NCI-H1436 treated with DMSO at 0.1 percent for 48 hours (cell line): Measurements from ENCODE around the gene SYNJ2.
"Not testable (repeated sequence)": the region's sequence is repeated elsewhere in the genome, so short reads cannot be mapped to it uniquely, and the experiment has no call there.

Source experiments
- DNase-seq: peaks from one replicate; lab custom pipeline; 2025; lab: John Stamatoyannopoulos, UW

SYNJ2 gene

GRCh38 chr6:157981395-157982101 is at the start of gene SYNJ2:
Gene SYNJ2 (plus strand): TSS chr6:157981863. CDS start chr6:157981962, 99 bp downstream.
- no peak for DNase-seq

- DNase-seq = no peak
Observed at GRCh38 chr6:157935786-157936185, 45.9 kb upstream of the SYNJ2 start.

- no peak for DNase-seq
Observed at GRCh38 chr6:157937318-157937717, 44.3 kb upstream of the SYNJ2 start.

GRCh38 chr6:157937916-157938315 is 43.7 kb upstream of the SYNJ2 start:
- DNase-seq = no peak

DNA sequence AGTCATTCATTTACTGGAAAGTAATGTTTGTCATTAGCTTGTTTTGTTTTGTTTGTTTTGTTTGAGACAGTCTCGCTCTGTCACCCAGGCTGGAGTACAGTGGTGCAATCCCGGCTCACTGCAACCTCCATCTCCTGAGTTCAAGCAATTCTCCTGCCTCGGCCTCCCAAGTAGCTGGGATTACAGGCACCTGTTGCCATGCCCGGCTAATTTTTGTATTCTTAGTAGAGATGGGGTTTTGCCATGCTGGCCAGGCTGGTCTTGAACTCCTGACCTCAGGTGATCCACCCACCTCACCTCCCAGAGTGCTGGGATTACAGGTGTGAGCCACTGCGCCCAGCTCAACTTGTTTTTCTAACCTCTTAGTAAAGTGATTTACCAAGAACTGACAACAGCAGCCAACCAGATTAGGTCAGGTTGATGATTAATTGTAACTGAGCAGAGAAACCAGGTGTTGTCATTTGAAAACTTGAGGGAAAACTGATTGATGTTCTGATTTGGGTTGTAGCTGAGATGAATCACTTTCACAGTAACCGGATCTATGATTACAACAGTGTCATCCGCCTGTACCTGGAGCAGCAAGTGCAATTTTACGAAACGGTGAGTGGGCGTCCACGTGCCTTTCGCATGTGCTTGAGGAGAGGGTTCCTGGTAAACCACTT is 41.2 kb upstream of the SYNJ2 start:
- DNase-seq = not testable (repeated sequence)

DNA sequence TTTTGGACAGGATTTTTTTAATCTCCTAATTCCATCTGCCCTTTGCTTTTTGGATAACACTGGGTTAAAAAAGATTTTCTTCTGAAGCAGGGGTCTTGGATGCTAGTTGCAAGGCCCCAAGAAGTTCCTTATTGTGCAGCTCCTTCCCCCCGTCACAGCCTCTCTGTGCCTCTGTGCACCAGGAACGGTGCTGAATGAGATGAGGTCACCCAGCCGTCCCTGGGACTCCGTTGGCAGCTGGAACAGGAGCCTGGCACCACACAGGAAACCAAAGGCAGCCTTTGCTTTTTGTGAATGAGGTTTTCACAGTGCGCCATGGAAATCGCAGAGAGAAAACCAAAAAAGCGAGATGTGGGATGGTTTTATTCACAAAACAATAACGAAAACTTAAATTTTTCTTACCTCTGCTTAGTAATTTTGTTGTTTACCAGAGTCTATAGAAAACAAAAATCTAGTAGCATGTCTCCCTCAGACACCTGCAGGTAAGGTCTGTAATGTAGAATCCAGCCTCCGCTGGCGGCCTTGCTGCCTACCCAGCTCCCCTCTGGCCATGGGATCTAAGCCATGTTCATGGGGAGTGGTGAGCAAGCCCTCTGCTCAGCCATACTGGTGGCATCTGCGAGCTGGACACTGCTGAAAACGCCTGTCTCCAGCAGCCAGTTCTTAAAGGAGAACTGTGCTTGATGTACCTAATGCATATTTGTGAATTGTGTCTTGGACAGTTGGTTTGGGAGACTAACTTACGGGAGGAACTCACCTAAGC is 40.4 kb upstream of the SYNJ2 start:
- no peak for DNase-seq

- DNase-seq = no peak
Observed at GRCh38 chr6:157942351-157942750, 39.3 kb upstream of the SYNJ2 start.

DNA sequence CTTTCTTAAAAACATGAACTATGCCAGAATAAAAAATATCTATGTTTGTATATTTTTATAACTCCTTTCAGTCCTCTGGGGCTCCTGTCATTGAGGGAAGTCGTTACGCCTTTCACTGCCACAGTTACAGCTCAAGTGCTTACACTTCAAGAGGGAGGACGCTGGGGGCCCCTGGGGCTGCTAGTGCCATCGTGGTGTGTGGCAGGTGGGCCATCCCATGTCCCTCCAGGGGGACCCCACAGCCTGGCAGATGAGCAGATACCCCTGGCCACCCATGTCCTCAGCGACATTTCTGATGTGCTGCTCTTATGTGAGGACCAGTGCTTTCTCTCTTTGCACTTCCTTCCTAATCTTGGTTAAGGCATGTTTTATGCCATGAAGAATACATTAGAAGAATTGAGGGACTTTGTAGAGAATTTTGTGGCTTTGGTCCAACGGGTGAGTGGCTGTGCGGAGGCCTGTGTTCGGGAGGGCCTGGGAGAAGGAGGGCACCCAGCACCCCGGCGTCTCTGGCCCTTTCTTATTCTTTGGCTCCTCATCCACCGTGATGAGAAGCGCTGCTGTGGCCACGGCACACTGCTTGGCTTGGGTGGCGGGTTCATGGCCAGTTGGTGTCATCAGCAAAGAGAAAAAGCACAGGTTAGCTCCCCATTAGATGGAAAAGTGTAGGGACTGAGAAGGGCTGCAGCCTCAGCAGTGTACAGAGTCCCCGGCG is 38.3 kb upstream of the SYNJ2 start:
- DNase-seq = no peak

GRCh38 chr6:157943964-157944283 is 37.7 kb upstream of the SYNJ2 start:
- no peak for DNase-seq

- DNase-seq = no peak
Observed at GRCh38 chr6:157944983-157945931, 36.4 kb upstream of the SYNJ2 start.

DNA sequence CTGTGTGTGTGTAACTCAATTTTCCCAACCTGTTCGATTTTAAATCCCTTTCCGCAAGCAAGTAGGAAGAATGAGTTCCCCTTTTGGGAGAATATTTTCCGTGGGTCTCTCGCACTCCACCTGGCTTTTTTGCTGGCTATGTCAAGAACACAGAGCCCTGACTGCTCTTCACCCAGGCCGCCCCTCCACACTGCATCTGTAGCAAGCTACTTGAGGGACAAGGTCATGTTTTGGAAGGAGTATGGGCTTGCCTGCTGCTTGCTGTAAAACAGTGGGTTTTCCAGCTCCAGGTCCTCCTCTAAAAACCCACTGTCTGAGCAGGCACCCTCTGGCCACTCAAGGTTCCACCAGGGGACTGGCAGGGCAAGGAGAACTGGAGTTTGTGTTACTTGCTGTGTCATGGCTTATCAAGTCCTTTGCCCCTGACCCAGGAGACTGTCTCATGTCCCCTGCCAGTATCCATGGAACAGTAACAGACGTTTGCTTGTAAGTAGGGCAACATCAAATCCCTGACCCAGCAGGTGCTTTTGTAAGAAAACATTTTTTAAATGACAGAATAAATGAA is 35.5 kb upstream of the SYNJ2 start:
- DNase-seq = no peak

- no peak for DNase-seq
Observed at GRCh38 chr6:157946865-157947532, 34.7 kb upstream of the SYNJ2 start.

DNA sequence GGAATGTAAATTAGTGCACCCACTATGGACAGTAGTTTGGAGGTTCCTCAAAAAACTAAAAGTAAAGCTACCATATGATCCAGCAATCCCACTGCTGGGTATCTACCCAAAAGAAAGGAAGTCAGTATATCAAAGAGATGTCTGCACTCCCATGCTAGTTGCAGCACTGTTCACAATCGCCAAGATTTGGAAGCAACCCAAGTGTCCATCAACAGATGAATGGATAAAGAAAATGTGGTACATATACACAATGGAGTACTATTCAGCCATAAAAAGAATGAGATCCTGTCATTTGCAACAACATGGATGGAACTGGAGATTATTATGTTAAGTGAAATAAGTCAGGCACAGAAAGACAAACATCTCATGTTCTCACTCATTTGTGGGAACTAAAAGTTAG is 30.8 kb upstream of the SYNJ2 start:
- DNase-seq = not testable (repeated sequence)

DNA sequence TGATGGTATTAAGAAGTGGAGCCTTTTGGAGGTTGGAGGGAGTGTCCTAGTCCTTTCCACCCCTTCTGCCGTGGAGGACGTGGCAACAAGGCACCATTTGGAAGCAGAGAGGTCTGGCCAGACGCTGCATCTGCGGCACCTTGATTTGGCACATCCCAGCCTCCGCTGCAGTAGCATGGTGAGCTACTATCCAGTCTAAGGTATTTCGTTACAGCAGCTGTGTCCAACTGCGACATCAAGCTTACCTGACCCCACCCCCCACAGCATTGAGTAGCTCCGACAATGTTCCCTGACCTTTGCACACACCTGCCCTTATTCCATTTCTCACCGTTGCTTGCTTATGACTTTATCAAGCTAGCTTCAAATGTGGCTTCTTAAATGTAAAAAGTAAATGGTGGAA is 29.8 kb upstream of the SYNJ2 start:
- DNase-seq = no peak

DNA sequence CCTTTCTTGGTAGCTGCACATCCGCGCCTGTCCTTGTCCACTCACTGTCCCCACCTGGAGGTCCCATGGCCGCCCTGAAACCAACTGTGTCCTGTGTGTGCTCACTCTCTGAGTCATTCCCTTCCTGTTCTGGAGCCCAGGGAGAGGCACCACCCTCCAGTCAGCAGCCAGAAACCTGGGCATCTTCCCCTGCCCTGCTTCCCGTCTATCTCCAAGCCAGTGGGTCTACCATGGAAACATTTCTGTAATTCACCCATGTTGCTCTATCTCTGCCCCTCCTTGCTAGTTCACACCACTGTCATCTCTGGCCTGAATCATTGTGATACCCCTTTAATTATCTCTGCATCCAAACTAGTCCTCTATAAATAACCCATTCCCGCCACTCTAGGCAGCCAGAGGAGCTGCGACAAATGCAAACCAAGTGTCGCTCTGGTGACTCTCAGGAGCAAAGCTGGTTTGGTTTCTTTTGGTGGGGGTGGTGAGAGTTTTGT is 28.8 kb upstream of the SYNJ2 start:
- DNase-seq = no peak

GRCh38 chr6:157953580-157954091 is 28.0 kb upstream of the SYNJ2 start:
- DNase-seq = no peak

DNA sequence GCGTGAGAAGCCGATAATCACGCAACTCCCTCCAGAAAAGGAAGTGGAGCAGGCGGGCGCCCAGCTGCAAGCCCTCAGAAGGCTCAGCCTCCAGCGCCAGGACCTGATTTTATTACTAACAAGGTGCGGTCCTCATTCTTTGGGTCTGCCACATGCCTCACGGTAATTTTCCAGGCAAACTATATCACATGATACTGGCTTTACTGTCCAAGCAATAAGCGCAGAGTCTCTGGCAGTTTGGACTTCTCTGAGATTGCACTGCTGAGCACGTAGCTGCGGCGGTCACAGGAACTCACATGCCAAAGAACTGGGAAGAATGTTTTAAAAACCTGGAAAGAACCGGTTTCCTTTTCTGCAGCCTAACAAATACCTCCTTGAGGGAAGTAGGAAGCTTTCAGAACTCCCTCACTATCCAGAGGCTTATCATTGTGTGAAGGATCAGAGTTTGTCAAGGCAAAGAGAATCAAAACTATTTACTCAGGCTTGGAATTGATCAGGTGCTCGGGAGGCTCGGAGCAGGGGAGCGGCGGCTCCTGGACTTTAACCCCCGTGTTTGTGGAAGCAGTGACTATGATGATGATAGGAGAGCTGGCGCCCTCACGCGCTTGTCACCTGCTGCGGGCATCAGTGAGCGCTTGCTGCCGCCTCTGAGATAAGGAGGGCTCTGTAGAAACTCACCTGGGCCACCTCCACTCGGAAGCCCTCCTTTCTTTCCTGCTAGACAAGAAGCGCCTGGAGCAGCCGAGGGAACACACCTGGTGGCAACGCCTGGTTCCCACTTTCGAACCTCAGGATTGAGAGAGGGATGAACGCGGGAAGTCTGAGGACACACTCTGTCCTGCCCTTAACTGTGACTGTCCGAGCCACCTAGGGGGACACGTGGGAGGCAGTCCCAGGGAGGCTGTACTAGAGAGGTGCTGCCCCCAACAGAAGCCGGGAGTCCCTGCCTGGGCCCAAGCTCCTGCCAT is 27.2 kb upstream of the SYNJ2 start:
- DNase-seq = no peak

GRCh38 chr6:157955675-157956074 is 26.0 kb upstream of the SYNJ2 start:
- DNase-seq = no peak

- no peak for DNase-seq
Observed at GRCh38 chr6:157956171-157956730, 25.4 kb upstream of the SYNJ2 start.
